Tibial nerve (tissue), 3 donors: ENCODE measurements around the gene CDNF.
"Not testable (repeated sequence)": the region's sequence is repeated elsewhere in the genome, so short reads cannot be mapped to it uniquely, and the experiment has no call there.

Experiments used
- EP300 ChIP-seq, 2 donors: sonication (generic); formaldehyde crosslinking; IDR thresholded peaks; one replicate each; pipeline ENCODE4 v1.6.1; 2017; ENCODE audit warnings: antibody characterized with exemption in 2 of 2, mild to moderate bottlenecking in 1 of 2
- POLR2A ChIP-seq, 2 donors: fragments of 450-650 bp; IDR thresholded peaks; one replicate each; pipeline ENCODE4 v1.6.1; 2017; ENCODE audit warnings: antibody characterized with exemption in 2 of 2, mild to moderate bottlenecking in 2 of 2, moderate library complexity in 2 of 2

- not testable (repeated sequence) for TF ChIP-seq POLR2A, EP300 (IDR thresholded peaks at IDR 0.05)
Measured at GRCh38 chr10:14864466-14864865, 26.6 kb upstream of the CDNF start.
